Activated CD8-positive, alpha-beta T cell treated with anti-CD3 and anti-CD28 coated beads for 36 hours (primary cell): ENCODE results near the gene ITGA5. TPM values are rescaled to one million over a fixed set of nuclear protein-coding genes. Genes with fewer than 3 reads are reported as not detected.

ENCODE experiments used
- ATAC-seq: fragments of 200-7000 bp; cut with Tn5 transposase; one replicate; pipeline ENCODE4 v1.10.0; 2021; ENCODE audit warnings: mild to moderate bottlenecking, moderate library complexity
- CTCF ChIA-PET: fragments of 350-600 bp; sonication (Branson Sonifier 250); formaldehyde crosslinking; loops from one replicate; lab custom pipeline; 2021; ENCODE audit warnings: antibody characterized with exemption; lab: Charles Lee
- POLR2A ChIA-PET: fragments of 350-600 bp; sonication (Branson Sonifier 250); formaldehyde crosslinking; loops from one replicate; lab custom pipeline; 2021; ENCODE audit warnings: antibody characterized with exemption; lab: Charles Lee
- DNase-seq: peaks from one replicate; pipeline ENCODE4 v3.0.0-alpha.2; 2020
- H3K27ac Mint-ChIP-seq: one replicate; pipeline ENCODE4 v1.8.0; 2021; ENCODE audit warnings: mild to moderate bottlenecking, mixed read lengths
- H3K27me3 Mint-ChIP-seq: one replicate; pipeline ENCODE4 v1.8.0; 2021; ENCODE audit warnings: mixed read lengths
- H3K36me3 Mint-ChIP-seq: one replicate; pipeline ENCODE4 v1.8.0; 2021; ENCODE audit warnings: low read depth, mixed read lengths
- H3K4me1 Mint-ChIP-seq: one replicate; pipeline ENCODE4 v1.8.0; 2021; ENCODE audit warnings: low read depth, mixed read lengths
- H3K4me3 Mint-ChIP-seq: one replicate; pipeline ENCODE4 v1.8.0; 2021; ENCODE audit warnings: mild to moderate bottlenecking, moderate library complexity, mixed read lengths
- H3K9me3 Mint-ChIP-seq: one replicate; pipeline ENCODE4 v1.8.0; 2021; ENCODE audit warnings: mixed read lengths
- intact Hi-C: fragments of 100-400 bp; cut with micrococcal nuclease; formaldehyde crosslinking; loops from one replicate; pipeline ENCODE4 v1.10.0; 2022
- total RNA-seq, 2 experiments: library from RNA; stranded (reverse); gene quantifications; one replicate each; pipeline ENCODE4 v1.2.3, GENCODE V29; 2021
- TF ChIP-seq, protein P1 (sequence below): fragments of 200-600 bp; IDR thresholded peaks from one replicate; pipeline ENCODE4 v1.8.0; 2022; ENCODE audit warnings: antibody characterized with exemption, mild to moderate bottlenecking

Gene ITGA5
- total RNA-seq, 2 experiments from 2014 or later, result 35.2 to 36.6 TPM

DNA sequence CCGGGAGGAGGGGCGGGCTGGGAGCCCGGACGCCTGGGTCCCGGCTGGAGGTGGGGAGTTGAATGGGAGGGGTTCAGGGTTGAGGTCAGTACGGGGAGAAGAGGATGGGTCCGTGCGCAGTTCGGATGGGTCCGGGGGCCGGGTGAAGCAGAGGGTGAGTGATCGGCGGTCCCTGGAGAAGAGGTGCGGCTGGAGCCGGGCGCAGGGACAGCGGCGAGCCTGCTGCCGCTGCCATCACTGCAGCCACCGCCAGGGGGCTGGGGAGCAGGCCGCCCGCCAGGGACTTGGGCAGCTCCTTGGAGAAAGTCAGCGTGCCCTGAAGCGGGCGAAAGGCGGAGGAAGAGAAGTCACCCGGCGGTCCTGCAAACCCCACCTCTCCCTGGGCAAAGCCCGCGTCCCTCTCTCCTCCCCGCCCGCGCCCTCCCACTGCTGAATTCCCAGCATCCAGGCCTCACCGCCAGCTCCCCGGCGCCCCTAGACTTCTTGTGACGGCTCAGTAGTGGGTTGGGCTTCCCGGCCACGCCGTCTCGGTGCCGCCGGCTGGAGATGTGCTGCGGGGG is 48.8 kb downstream of the ITGA5 start:
- DNase-seq, result no peak
- TF ChIP-seq, protein P1, sequence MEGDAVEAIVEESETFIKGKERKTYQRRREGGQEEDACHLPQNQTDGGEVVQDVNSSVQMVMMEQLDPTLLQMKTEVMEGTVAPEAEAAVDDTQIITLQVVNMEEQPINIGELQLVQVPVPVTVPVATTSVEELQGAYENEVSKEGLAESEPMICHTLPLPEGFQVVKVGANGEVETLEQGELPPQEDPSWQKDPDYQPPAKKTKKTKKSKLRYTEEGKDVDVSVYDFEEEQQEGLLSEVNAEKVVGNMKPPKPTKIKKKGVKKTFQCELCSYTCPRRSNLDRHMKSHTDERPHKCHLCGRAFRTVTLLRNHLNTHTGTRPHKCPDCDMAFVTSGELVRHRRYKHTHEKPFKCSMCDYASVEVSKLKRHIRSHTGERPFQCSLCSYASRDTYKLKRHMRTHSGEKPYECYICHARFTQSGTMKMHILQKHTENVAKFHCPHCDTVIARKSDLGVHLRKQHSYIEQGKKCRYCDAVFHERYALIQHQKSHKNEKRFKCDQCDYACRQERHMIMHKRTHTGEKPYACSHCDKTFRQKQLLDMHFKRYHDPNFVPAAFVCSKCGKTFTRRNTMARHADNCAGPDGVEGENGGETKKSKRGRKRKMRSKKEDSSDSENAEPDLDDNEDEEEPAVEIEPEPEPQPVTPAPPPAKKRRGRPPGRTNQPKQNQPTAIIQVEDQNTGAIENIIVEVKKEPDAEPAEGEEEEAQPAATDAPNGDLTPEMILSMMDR, result peak; percentile 38
- ChIA-PET CTCF (interaction anchor here (0.8 to 3.2 kb wide), 13 partner anchors 9 to 154 kb away, joined by 3 to 40 read pairs (median 4); no protein-coding TSS in a partner anchor), POLR2A (interaction anchor here (0.7 to 1.2 kb wide), 6 partner anchors 9 to 90 kb away, joined by 3 to 4 read pairs (median 4); partner anchors contain the start of genes CBX5 and HNRNPA1)
- Mint-ChIP-seq H3K4me1 (peaks cover 38% of the 10 kb centered on the region), H3K36me3 (no peaks in the 10 kb centered on the region), H3K27me3 (peaks cover 3% of the 10 kb centered on the region), H3K9me3 (no peaks in the 10 kb centered on the region), H3K27ac (no peak overlapping the region), H3K4me3 (peak overlapping the region; percentile 32)
- intact Hi-C loops, result no loop called here
- ATAC-seq, result no peak

DNA sequence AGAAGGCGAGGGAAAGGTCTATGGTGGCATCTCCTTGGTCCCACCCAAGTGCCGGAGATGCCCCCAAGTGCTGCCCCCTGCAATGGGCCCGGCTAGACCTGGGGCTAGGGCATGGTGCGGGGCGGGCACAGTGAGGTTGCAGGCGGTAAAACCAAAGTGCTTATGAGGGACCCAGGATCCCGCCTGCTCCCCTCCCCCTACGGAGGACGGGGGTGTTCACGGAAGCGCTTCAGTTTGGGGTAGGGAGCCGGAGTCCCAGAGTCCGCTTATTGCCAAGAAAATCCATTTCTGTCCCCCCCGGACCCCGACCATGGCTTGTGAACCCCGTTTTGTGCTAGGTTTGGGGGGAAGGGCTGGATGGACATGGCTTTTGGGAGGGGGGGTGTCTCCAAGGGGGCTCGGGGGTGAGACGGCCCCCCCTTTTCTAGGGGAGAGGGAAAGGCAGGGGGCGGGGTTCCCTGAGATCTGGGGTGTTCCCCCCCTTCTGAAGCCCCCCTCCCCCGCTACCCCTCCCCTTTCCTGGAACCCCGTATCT is 49.4 kb downstream of the ITGA5 start:
- Mint-ChIP-seq H3K36me3 (no peaks in the 10 kb centered on the region), H3K27ac (no peak overlapping the region), H3K9me3 (no peaks in the 10 kb centered on the region), H3K4me1 (peaks cover 41% of the 10 kb centered on the region), H3K27me3 (peaks cover 3% of the 10 kb centered on the region), H3K4me3 (peak overlapping the region; percentile 3)
- DNase-seq, result no peak
- no peak for ATAC-seq
- TF ChIP-seq, protein P1, result no peak
- CTCF ChIA-PET, result interaction anchor here (1.2 to 3.2 kb wide), 7 partner anchors 8 to 154 kb away, joined by 4 to 40 read pairs (median 4); no protein-coding TSS in a partner anchor
- POLR2A ChIA-PET, result interaction anchor here (0.9 to 1.2 kb wide), 3 partner anchors 10 to 87 kb away, joined by 3 to 4 read pairs (median 4); no protein-coding TSS in a partner anchor
- intact Hi-C loops, result loop anchor here (5.0 kb wide), 1 partner anchor 137 kb away; no protein-coding TSS in a partner anchor

DNA sequence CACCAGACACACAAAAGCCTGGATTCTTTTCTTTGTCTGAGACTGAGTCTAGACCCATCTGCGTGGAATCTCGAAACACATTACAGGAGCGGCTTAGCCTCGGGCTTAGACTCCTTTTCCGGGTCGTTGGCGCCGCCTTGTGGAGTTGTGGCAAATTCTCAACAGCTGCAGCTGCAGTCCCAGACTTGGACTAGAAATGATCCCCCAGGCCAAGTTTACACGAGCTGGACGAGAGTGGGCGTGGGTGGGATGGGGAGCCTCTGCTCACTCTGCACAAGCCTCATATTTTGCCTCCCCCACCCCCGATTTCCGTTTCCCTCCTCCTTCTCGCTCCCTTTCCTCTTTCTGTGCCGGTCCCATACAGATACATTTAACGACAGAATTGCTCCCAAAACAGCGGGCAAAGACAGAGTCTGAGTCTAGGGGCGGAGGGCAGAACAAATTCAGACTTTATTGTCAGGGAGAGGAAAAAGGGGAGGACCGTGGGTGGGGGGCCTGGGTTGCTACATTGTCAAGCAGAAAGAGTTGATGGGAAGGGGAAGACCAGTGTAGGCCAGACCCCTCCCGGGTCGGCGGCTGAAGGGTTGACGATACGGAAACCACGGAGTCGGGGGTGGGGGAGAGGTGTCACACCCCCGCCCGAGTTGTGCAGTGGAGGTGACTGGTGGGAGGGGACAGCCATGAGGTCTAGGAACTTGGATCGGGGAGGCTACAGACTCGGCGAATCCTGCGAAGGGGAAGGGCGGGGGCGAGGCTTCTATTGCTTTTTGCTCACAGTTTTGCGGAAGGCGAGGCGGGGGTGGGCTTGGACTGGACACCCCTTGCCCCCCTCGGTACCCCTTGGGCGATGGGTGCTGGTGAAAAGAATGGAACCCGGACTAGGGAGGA is 50.1 kb downstream of the ITGA5 start:
- ATAC-seq (peak; percentile 76), DNase-seq (peak; percentile 93)
- Mint-ChIP-seq H3K27ac (no peak overlapping the region), H3K36me3 (no peaks in the 10 kb centered on the region), H3K27me3 (peaks cover 3% of the 10 kb centered on the region), H3K9me3 (no peaks in the 10 kb centered on the region), H3K4me3 (peak overlapping the region; percentile 7), H3K4me1 (peaks cover 45% of the 10 kb centered on the region)
- POLR2A ChIA-PET, result interaction anchor here (0.8 to 2.2 kb wide), 5 partner anchors 9 to 82 kb away, joined by 3 to 10 read pairs (median 5); no protein-coding TSS in a partner anchor
- CTCF ChIA-PET, result interaction anchor here (0.6 to 4.2 kb wide), 42 partner anchors 9 to 160 kb away, joined by 3 to 68 read pairs (median 5); partner anchors contain the start of genes CBX5, COPZ1, HNRNPA1 and NCKAP1L
- intact Hi-C loops, result loop anchor here (5.0 kb wide), 1 partner anchor 137 kb away; no protein-coding TSS in a partner anchor
- TF ChIP-seq, protein P1, result peak; percentile 80

DNA sequence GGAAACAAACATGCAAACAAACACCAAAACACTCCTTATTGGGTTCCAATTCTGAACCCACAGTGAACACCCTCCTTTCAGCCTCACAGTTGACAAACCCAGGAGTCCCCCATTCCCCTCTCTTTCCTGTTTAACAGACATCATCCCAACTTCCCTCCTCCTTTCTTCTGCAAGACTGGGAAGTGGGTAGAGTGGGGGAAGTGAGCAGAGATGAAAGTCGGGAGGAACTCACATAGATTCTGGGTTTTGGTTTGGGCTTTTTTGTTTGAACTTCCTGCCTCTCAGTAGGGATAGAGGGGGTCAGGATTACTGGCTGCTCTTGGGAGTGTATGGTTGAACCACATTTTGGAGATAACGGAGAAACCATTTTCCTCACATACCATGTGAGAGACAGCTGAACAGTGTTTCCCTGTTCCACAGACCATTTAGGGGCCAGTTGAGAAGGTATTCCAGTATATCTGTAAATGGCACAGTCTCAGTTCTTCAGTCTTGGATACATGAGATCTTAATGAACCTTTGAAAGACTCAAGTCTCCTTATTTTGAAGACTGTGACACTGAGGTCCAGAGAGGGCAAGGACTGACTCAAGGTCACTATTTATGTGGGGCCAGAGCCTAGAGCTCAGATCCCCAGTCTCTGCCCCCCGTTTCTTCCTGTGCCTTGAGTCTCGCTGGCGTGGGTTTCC is 50.9 kb downstream of the ITGA5 start:
- H3K9me3 Mint-ChIP-seq, result no peaks in the 10 kb centered on the region
- H3K36me3 Mint-ChIP-seq, result no peaks in the 10 kb centered on the region
- TF ChIP-seq, protein P1, result no peak
- POLR2A ChIA-PET, result interaction anchor here (0.8 to 2.2 kb wide), 5 partner anchors 8 to 81 kb away, joined by 3 to 10 read pairs (median 5); no protein-coding TSS in a partner anchor
- H3K4me3 Mint-ChIP-seq, result peak overlapping the region; percentile 7
- H3K4me1 Mint-ChIP-seq, result peaks cover 44% of the 10 kb centered on the region
- peak; percentile 18 for ATAC-seq
- intact Hi-C loops, result loop anchor here (5.0 kb wide), 1 partner anchor 136 kb away; no protein-coding TSS in a partner anchor
- no peak overlapping the region for H3K27ac Mint-ChIP-seq
- DNase-seq, result no peak
- CTCF ChIA-PET, result interaction anchor here (0.6 to 4.2 kb wide), 42 partner anchors 8 to 160 kb away, joined by 3 to 68 read pairs (median 5); partner anchors contain the start of genes CBX5, COPZ1, HNRNPA1 and NCKAP1L
- H3K27me3 Mint-ChIP-seq, result peaks cover 3% of the 10 kb centered on the region
